Suprapubic skin (tissue), 3 donors: ENCODE results near the gene CIB4.

Experiments used
- POLR2AphosphoS5 ChIP-seq, 3 donors: sonication (generic); formaldehyde crosslinking; IDR thresholded peaks; one replicate each; pipeline ENCODE4 v1.6.1; 2017; ENCODE audit warnings: antibody characterized with exemption in 3 of 3
- TF ChIP-seq, protein P1 (sequence below), 2 donors: fragments of 200-600 bp in 1 of 2; fragments of 450-650 bp in 1 of 2; sonication (generic) in 1 of 2; IDR thresholded peaks; one replicate each; pipeline ENCODE4 v1.5.1; 2016 to 2019; ENCODE audit warnings: antibody characterized with exemption in 2 of 2, mild to moderate bottlenecking in 1 of 2, moderate library complexity in 1 of 2

DNA sequence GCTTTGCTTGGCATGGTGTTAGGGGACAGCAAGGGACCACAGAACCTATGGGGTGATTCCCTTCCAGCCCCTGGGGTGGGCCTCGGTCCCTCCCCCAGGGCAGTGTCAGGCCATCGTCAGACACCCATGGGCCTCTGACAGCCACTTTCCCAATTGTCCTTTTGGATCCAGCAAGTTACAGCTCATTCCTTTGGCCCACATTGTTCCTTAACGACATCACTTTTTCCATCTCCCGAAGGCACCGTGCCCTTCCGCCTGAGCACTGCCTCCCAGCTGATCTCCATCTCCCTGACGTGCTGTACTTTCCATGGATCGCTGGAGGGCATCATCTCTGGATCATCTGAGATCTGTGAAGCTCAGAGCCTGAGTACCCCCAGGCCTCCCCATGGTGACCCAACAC lies 41.0 kb upstream of the CIB4 start:
- TF ChIP-seq, protein P1, sequence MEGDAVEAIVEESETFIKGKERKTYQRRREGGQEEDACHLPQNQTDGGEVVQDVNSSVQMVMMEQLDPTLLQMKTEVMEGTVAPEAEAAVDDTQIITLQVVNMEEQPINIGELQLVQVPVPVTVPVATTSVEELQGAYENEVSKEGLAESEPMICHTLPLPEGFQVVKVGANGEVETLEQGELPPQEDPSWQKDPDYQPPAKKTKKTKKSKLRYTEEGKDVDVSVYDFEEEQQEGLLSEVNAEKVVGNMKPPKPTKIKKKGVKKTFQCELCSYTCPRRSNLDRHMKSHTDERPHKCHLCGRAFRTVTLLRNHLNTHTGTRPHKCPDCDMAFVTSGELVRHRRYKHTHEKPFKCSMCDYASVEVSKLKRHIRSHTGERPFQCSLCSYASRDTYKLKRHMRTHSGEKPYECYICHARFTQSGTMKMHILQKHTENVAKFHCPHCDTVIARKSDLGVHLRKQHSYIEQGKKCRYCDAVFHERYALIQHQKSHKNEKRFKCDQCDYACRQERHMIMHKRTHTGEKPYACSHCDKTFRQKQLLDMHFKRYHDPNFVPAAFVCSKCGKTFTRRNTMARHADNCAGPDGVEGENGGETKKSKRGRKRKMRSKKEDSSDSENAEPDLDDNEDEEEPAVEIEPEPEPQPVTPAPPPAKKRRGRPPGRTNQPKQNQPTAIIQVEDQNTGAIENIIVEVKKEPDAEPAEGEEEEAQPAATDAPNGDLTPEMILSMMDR (IDR thresholded peaks at IDR 0.05), result no peak
- no peak for TF ChIP-seq POLR2AphosphoS5 (IDR thresholded peaks at IDR 0.05)
